ENCODE data around the gene KYAT1.
A peak's percentile ranks its signal among the peaks of the same experiment; 100 is the strongest.

Gene KYAT1

DNA sequence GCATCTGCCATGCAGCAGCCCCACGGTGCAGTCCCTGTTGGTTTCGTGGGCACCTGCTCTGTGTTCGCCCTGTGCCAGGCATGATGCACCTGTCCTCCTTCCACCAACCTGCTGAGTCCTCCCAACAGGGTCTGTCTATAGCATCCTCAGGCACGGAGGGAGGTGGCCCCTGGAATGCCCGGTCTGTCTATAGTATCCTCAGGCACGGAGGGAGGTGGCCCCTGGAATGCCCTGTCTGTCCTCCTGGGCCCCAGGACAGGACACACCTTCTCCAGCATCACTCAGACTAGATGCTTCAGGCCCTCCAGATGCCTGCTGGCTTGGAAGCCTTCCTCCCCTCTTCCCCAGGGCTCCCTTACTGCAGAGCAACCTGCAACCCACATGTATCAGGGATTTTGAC is 29.2 kb upstream of the KYAT1 start:
- no peak overlapping the region for H3K4me3 ChIP-seq (ENCODE audit: low read depth, low read length)
- no peak for DNase-seq (ENCODE audit: low read depth)

DNA sequence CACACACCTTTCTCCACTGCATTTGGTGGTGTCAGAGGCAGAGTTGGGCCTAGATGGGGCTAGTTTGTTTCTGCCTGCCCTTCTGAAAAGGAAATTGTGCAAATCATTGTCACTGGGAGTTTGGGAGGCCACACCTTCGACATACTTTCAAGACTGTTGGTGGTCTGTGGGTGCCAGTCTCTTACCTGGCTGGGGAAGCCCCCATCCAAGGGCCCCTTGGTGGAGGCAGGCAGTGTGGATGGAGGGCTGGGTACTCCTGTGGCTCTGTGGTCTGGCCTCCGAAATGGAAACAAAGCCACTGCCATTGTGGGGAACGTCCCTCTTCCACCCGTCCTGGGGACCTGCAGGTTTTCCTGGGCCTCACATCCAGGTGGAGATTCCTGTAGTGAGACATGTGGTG is 28.1 kb upstream of the KYAT1 start:
- no peak overlapping the region for H3K4me3 ChIP-seq (ENCODE audit: low read depth, low read length)
- no peak for DNase-seq (ENCODE audit: low read depth)

DNA sequence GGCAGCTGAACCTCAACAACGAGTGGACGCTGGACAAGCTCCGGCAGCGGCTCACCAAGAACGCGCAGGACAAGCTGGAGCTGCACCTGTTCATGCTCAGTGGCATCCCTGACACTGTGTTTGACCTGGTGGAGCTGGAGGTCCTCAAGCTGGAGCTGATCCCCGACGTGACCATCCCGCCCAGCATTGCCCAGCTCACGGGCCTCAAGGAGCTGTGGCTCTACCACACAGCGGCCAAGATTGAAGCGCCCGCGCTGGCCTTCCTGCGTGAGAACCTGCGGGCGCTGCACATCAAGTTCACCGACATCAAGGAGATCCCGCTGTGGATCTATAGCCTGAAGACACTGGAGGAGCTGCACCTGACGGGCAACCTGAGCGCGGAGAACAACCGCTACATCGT is 26.6 kb upstream of the KYAT1 start:
- DNase-seq (ENCODE audit: low read depth), result no peak
- no peak overlapping the region for H3K4me3 ChIP-seq (ENCODE audit: low read depth, low read length)

DNA sequence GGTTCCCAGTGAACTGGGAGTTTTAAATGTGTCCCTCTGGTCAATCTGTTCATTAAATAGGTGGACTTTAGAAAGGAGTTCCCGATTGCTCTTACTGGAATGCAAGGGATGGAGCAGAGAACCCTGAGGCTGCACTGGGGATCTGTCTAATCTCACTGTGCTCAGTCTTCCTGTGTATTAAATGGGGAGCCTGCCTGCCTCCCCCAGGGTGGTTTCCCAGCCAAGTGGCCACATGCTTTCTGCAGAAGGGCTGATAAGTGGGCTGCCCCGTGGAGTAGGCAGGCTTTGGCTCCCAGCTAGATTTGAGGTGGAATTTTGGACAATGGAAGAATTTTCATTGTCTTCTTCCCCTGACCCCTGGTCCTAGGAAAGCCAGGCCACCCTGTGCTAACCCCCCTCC is 25.0 kb upstream of the KYAT1 start:
- H3K4me3 ChIP-seq (ENCODE audit: low read depth, low read length), result no peak overlapping the region

DNA sequence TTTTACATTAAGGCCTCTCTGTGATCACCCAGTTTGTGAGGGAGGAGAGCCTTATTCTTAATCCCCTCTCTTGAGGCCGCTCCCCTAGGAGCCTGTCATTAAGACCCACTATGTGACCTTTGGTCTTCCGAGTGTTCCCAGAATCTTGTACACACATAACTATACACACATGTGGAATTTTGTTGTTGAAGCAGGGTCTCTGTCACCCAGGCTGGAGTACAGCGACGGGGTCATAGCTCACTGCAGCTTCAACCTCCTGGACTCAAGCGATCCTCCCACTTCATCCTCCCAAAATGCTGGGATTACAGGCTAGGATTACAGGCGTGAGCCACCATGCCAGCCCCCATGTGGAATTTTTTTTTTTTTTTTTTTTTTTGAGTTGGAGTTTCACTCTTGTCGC is 24.2 kb upstream of the KYAT1 start:
- H3K4me3 ChIP-seq (ENCODE audit: low read depth, low read length), result no peak overlapping the region
- DNase-seq (ENCODE audit: low read depth), result no peak

More for the DNA sequence above, 25.0 kb upstream of the KYAT1 start:
- no peak for DNase-seq (ENCODE audit: low read depth)

DNA sequence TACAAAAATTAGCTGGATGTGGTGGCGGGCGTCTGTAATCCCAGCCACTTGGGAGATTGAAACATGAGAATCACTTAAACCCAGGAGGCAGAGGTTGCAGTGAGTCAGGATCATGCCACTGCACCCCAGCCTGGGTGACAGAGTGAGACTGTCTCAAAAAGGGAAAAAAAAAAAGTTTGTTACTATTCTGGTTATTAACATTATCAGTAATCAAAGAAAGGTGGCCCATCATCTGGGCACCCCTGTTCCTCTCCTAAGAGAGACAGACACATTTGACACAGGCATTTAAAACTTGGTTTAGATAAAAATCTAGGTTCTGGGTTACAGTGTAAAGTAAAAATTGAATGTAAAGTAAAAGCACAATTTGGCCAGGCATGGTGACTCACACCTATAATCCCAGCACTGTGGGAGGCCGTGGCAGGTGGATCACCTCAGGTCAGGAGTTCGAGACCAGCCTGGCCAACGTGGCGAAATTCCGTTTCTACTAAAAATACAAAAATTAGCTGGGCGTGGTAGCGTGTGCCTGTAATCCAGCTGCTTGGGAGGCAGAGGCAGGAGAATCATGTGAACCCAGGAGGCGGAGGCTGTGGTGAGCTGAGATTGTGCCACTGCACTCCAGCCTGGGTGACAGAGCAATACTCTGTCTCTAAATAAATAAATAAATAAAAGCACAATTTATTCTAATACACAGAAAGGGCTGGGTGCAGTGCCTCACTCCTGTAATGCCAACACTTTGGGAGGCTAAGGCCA is 22.3 kb upstream of the KYAT1 start:
- no peak for DNase-seq (ENCODE audit: low read depth)
- no peak overlapping the region for H3K4me3 ChIP-seq (ENCODE audit: low read depth, low read length)

DNA sequence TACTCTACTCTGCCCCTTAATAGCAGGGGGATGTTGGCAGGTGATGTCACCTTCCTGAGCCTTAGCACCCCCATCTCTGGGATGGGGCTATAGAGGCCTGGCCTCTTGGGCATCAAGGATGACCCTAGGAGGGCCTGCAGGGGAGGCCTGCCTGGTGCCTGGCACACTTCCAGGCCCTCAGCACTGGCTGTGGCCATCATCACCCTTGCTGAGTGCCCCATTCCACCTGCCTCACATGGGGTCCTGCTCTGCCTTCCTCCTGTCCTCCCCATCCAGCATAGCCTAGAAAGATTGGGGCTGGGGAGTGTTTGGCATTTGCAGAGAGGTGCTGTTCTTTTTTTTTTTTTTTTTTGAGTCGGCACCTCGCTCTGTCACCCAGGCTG is 21.3 kb upstream of the KYAT1 start:
- DNase-seq (ENCODE audit: low read depth), result no peak
- no peak overlapping the region for H3K4me3 ChIP-seq (ENCODE audit: low read depth, low read length)

DNA sequence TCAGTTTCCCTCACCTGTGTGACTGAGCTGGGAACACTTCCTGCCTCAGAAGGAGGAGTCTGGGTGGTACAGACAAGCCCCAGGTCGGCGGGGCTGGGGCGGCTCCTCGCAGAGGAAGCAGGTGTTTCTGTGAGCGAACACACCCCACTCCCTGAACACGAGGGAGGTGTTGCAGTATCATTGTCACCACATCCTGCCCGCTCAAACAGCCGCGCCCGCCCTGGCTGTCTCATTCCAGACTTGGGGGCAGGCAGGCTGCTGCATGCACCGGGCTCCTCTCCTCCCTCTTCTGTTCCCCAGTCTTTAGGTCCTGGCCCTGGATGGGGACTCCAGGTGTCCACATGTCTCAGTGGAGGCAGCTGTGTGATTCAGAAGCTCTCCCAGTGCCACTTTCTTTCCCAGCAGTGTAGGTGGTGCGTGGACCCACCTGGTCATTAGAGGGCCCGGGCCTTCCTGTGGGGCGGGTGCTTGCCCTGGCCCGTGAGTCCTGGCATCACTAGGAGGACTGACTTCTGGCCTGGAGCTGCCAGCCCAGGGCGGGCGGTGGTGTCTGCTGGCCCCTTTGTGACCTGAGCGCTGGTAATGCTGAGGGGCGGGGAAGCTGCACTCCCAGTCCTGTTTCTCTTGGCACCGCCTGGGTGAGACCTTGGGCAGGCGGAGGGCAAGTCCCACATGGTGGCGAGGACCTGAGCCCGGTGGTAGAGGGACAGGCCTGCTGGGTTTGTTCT is 20.8 kb upstream of the KYAT1 start:
- H3K4me3 ChIP-seq (ENCODE audit: low read depth, low read length), result no peak overlapping the region

DNA sequence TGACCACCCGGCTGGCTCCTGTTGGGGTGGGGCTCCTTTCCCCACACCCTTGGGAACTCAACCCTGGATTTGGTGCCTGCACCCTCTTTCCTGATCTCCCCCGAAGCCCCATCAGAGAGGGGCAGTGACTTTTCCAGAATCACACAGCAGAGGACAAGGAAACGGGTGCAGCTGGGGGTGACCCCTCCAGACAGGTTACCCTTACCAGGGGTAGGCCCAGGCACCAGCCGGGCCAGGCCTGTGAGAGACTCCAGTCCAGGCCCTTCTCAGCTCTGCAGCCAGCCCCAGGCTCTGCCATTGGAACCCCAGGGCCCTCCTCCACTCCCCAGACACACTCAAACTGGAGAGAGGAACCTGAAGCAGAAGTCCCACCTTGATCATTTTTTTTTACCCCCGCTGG is 20.1 kb upstream of the KYAT1 start:
- H3K4me3 ChIP-seq (ENCODE audit: low read depth, low read length), result no peak overlapping the region
- DNase-seq (ENCODE audit: low read depth), result no peak

More for the DNA sequence above, 20.8 kb upstream of the KYAT1 start:
- DNase-seq (ENCODE audit: low read depth), result no peak

DNA sequence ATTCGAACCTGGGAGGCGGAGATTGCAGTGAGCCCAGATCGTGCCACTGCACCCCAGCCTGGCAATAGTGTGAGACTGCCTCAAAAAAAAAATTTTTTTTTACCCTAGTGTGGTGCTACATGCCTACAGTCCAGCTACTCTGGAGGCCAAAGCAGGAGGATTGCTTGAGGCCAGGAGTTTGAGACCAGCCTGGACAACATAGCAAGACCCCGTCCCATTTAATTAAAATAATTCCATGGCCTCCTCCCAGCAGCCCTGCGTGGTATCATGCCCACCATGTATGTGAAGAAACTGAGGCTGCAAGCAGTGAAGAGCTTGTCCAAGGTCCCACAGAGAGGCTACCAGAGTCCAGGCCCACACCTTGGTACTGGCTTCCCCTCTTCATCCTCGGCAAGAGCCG is 19.6 kb upstream of the KYAT1 start:
- H3K4me3 ChIP-seq (ENCODE audit: low read depth, low read length), result no peak overlapping the region
- no peak for DNase-seq (ENCODE audit: low read depth)

DNA sequence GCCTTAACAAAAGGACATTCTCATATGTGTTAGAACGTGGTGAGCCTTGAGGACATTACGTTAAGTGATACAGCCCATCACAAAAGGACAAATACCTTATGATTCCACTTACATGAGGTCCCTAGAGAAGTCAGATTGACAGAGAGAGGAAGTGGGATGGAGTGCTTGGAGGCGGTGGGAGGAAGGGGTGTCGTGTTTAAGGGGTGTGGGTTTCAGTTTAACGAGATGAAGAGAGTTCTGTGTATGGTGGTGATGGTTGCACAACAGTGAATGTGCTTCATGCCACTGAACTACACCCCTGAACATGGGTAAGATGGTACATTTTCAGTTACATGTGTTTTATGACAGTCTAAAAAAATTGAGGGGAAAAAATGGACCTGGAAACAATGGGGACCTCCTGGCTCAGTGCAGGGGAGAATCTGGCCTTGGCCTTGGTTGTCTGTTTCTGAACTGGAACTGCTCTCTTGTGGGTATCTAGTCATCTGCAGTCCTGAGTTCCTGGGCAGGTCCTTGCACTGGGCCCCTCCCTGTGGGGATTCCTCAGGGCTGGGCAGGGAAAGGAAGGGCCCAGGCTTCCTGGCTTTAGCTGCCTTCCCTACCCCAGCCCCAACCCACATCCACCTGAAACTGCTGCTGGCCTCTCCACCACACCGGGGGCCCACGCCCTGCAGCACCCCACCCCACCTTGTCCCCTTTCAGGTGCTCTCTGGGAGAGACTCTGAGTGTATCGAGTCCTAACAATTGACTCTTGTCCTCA is 18.0 kb upstream of the KYAT1 start:
- no peak overlapping the region for H3K4me3 ChIP-seq (ENCODE audit: low read depth, low read length)
- DNase-seq (ENCODE audit: low read depth), result no peak

DNA sequence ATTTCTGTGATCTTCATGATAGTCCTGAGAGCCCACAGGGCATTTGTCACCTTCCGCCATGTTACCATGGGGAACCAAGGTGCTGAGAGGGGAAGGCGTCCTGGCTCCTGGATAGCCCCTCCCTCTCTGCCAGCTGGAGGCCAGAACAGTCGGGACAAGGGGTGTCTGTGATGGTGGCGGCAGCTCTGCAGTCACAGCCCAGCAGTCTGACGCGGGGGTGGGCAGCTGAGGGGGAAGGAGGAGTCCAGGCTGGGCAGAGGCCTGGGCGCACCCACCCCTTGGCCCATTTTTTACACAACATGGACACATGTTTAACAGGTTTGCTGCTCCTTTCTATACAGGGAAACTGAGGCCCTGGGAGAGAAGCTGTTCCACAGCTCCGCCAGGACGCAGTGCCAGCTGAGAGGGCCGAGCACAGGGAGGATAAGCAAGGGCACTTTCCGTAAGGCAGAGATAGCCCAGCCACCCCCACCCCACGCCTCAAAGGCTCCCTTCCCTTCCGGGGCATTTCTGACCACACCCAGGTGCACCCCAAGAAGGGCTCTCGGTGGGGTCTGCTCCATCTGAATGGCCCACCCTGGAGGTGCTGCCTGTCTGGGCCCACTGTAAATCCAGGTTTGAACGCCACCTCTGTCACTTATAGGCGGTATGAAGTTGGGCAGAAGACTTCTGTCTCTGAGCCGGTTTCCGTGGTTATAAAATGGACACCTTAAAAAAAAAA is 17.3 kb upstream of the KYAT1 start:
- no peak overlapping the region for H3K4me3 ChIP-seq (ENCODE audit: low read depth, low read length)
- DNase-seq (ENCODE audit: low read depth), result no peak

DNA sequence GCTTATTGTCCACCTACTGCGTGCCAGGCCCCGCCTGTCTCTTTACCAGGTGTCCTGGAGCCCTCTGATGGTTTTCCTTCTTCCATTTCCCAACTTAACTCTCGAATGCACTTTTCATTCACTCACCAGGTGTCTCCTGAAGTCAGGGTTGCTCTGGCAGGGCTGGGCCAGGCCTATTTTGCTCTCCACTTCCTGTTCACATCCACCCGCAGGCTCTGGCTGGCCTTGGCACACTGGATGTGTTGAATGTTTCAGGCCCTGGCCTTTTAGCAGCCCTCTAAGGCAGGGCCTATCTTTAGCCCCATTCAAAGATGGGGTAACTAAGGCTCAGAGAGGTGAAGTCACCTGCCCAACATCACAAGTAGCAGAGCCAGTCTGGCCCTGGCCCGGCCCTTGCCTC is 16.6 kb upstream of the KYAT1 start:
- no peak overlapping the region for H3K4me3 ChIP-seq (ENCODE audit: low read depth, low read length)
- no peak for DNase-seq (ENCODE audit: low read depth)

DNA sequence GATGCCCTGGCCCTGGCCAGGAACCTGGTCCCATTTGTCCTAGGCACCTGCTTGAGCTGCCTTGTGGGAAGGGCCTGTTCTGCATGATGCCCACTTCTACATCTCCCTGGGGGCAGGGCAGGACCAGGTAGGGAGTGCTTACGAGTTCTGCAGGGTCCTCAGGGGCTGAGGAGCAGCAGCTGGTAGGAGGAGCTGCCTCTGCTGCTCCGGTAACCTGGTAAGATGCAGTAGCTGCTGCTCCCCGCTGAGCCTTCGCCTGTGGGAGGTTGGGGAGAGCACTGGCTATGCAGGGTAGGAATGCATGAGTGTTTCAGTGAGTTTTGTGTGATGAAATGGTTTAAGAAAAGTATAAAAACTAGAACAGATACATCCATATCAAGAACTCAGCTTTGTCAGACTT is 13.8 kb upstream of the KYAT1 start:
- no peak overlapping the region for H3K4me3 ChIP-seq (ENCODE audit: low read depth, low read length)
- DNase-seq (ENCODE audit: low read depth), result no peak

DNA sequence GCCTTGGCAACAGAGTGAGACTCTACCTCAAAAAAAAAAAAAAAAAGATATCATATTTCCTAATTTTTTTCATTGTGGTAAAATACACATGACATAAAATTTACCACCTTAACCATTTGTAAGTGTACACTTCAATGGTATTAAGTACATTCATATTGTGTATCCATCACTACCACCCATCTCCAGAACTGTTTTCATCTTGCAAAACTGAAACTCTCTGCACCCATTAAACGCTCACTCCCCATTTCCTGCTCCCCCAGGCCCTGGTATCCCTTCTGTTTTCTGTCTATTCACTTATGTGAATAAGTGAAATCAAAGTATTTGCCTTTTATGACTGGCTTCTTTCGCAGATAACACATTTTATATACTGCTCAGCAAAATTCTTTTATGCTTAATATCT is 13.0 kb upstream of the KYAT1 start:
- no peak for DNase-seq (ENCODE audit: low read depth)

DNA sequence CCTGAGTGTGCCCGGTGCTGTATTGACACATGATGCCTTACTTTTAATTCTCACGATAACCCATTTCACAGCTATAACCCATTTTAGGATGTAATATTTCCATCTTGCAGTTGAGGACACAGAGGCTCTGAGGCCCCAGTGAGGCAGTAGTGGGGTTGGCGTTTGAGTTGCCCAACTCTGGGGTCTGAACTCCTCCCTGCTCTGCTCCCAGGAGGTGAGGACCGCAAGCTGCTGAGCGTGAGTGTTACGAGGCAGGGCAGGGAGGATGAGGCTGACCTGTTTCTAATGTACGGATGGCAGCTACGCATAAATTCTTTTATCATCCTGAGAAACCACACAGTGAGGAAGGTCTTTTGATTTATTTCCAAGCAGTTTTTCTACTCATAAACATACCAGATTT is 11.6 kb upstream of the KYAT1 start:
- H3K4me3 ChIP-seq (ENCODE audit: low read depth, low read length), result no peak overlapping the region
- DNase-seq (ENCODE audit: low read depth), result no peak

More for the DNA sequence above, 13.0 kb upstream of the KYAT1 start:
- H3K4me3 ChIP-seq (ENCODE audit: low read depth, low read length), result no peak overlapping the region

DNA sequence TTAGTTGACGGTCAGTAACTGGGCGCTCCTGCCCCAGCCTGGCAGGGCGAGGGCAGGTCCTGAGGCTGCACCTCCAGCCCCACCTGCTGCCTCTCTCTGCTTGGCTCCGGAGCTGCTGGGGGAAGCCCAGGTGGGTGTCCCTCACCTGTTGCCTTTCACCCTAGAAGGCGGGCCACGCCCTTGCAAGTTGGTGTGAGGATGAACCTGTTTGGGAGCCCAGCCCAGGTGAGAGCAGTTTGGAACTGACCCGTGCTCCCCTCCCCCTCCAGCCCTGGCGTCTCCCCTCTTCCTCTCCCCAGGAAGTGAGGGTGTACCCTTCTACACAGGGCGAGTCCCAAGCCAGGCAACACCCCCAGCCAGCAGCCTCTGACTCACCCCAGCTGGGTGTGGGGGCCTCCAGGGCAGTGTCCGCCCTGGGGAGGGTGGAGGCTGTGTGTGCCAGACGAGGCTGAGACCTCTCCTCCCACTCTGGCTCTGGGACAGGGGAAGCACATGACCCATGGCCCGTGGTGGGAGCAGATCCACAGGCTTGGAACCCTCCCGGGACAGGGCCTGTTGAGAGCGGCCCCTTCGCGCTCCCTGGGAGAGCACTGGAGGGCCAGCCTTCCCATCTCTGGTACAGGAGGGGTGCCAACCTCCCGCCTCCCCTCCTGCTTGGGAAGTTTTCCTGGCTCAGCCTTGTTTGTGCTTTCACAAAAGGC is 10.6 kb upstream of the KYAT1 start:
- H3K4me3 ChIP-seq (ENCODE audit: low read depth, low read length), result no peak overlapping the region
- peak; percentile 52 for DNase-seq (ENCODE audit: low read depth)

DNA sequence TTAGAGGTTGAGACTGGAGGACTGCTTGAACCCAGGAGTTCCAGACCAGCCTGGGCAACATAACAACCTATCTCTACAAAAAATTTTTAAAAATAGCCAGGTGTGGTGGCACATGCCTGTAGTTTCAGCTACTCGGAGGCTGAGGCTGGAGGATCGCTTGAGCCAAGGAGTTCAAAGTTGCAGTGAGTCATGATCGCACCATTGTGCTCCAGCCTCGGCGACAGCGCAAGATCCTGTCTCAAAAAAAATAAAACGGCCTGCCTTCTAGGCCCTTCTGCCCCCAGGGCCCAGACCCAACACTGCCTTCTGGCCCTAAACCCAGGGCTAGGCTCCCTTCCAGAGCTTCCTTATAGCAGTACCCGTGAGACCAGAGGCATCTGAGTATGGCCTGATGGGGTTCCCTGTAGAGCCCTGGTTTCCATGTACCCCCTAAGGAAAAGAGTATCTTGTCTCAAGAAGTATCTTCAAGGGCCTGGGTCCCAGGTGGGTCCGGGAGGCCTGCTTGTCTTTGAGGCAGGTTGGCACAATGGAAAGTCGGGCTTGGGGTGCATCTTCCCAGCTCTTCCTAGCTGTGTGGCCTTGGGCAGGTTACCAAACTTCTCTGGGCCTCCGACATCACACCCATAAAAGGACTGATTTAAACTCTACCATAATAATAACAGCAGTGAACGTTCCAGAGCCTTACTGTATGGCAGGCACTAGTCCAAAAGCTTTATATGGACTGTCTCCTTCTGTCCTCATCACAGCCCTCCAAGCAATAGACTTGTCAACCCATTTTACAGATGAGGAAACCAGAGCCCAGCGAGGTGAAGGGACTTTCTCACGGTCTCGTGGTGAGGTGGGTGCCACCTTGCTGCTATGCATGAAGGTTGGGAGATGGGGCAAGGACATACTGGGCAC is 9.8 kb upstream of the KYAT1 start:
- DNase-seq (ENCODE audit: low read depth), result no peak
- H3K4me3 ChIP-seq (ENCODE audit: low read depth, low read length), result no peak overlapping the region
